A673 (cell line): ENCODE results near the gene MAPK4. TPM values are rescaled to one million over a fixed set of nuclear protein-coding genes. Genes with fewer than 3 reads are reported as not detected.

Experiments used
- BruUV-seq: library from RNA; stranded (reverse); fragments of 400-500 nt; replicated peaks from 2 replicates; lab custom pipeline; 2021; lab: Mats Ljungman, UMichigan
- CTCF ChIA-PET: fragments of 300-600 bp; sonication (Branson Sonifier 250); formaldehyde crosslinking; loops from one replicate; lab custom pipeline; 2022; ENCODE audit warnings: antibody characterized with exemption; lab: Charles Lee
- POLR2A ChIA-PET: fragments of 300-600 bp; sonication (Branson Sonifier 250); formaldehyde crosslinking; loops from one replicate; lab custom pipeline; 2022; ENCODE audit warnings: antibody characterized with exemption; ENCODE audit not compliant: low non-redundant PET; lab: Charles Lee
- DNase-seq: peaks from one replicate; pipeline ENCODE4 v3.0.0-alpha.2; 2015; ENCODE audit warnings: low spot score
- H3K27ac ChIP-seq: fragments of 200-600 bp; sonication (generic); 2 replicates; pipeline ENCODE4 v1.5.1; 2016; ENCODE audit warnings: mixed run types, low read depth, mild to moderate bottlenecking, mixed read lengths, antibody characterized with exemption, low read length; ENCODE audit not compliant: poor library complexity, severe bottlenecking
- H3K27me3 ChIP-seq: fragments of 200-600 bp; sonication (generic); replicated peaks from 2 replicates; pipeline ENCODE4 v1.6.1; 2017; ENCODE audit warnings: mixed run types, low read depth, mild to moderate bottlenecking, mixed read lengths, antibody characterized with exemption, low read length; ENCODE audit not compliant: insufficient read depth, poor library complexity
- H3K36me3 ChIP-seq: fragments of 200-600 bp; sonication (generic); 2 replicates; pipeline ENCODE4 v1.6.1; 2016; ENCODE audit warnings: mixed run types, mild to moderate bottlenecking, mixed read lengths, antibody characterized with exemption, low read length; ENCODE audit not compliant: insufficient read depth, poor library complexity, severe bottlenecking
- H3K4me1 ChIP-seq: fragments of 200-600 bp; sonication (generic); 2 replicates; pipeline ENCODE4 v1.6.1; 2017; ENCODE audit warnings: mixed run types, mild to moderate bottlenecking, mixed read lengths, antibody characterized with exemption, low read length; ENCODE audit not compliant: insufficient read depth, poor library complexity, severe bottlenecking
- H3K4me3 ChIP-seq: fragments of 200-600 bp; sonication (generic); 2 replicates; pipeline ENCODE4 v1.5.1; 2016; ENCODE audit warnings: low read depth, mixed run types, mild to moderate bottlenecking, mixed read lengths, low read length; ENCODE audit not compliant: poor library complexity, severe bottlenecking
- H3K9me3 ChIP-seq: fragments of 200-600 bp; sonication (generic); 2 replicates; pipeline ENCODE4 v1.6.1; 2016; ENCODE audit warnings: mixed run types, low read depth, mild to moderate bottlenecking, mixed read lengths, antibody characterized with exemption, low read length; ENCODE audit not compliant: poor library complexity, severe bottlenecking
- CTCF ChIP-seq: fragments of 300-800, 200-600 bp; sonication (generic); conservative IDR thresholded peaks from 2 replicates; pipeline ENCODE4 v1.5.1; 2017; ENCODE audit warnings: low read depth, mild to moderate bottlenecking, antibody characterized with exemption, low read length, moderate library complexity, mixed read lengths
- EZH2 ChIP-seq: fragments of 200-600 bp; sonication (generic); IDR thresholded peaks from 2 replicates; pipeline ENCODE4 v1.6.1; 2017; ENCODE audit warnings: borderline replicate concordance, low read depth, mild to moderate bottlenecking, mixed read lengths, antibody characterized with exemption, low read length; ENCODE audit not compliant: poor library complexity, severe bottlenecking
- intact Hi-C: fragments of 100-400 bp; cut with micrococcal nuclease; formaldehyde crosslinking; loops from one replicate; pipeline ENCODE4 v1.10.0; 2022; ENCODE audit not compliant: unreplicated experiment
- total RNA-seq: library from RNA; stranded (reverse); gene quantifications from 2 replicates; pipeline ENCODE4 v1.2.3, GENCODE V29; 2021

The MAPK4 gene
- total RNA-seq, 1 experiment from 2014 or later = 0.62 TPM

- no peak for TF ChIP-seq EZH2
- ChIA-PET CTCF (no interaction called here), POLR2A (no interaction called here)
- Histone ChIP-seq H3K27ac (no peak overlapping the region), H3K36me3 (no peaks in the 10 kb centered on the region), H3K4me3 (no peak overlapping the region), H3K9me3 (no peaks in the 10 kb centered on the region), H3K4me1 (no peaks in the 10 kb centered on the region), H3K27me3 (no peaks in the 10 kb centered on the region)
- no peak for DNase-seq
- BruUV-seq = no TSS peak
- intact Hi-C loops = no loop called here
Observed at GRCh38 chr18:50697509-50697908, 137.6 kb downstream of the MAPK4 start.

- no peak for TF ChIP-seq EZH2
- TF ChIP-seq CTCF = no peak
- Histone ChIP-seq H3K27ac (no peak overlapping the region), H3K36me3 (no peaks in the 10 kb centered on the region), H3K9me3 (no peaks in the 10 kb centered on the region), H3K4me1 (no peaks in the 10 kb centered on the region), H3K4me3 (no peak overlapping the region), H3K27me3 (no peaks in the 10 kb centered on the region)
- no peak for DNase-seq
- ChIA-PET POLR2A (interaction anchor here (0.6 kb wide), 1 partner anchor 10 kb away, joined by 3 read pairs; no protein-coding TSS in a partner anchor), CTCF (no interaction called here)
- intact Hi-C loops = no loop called here
- BruUV-seq = no TSS peak
Observed at GRCh38 chr18:50700245-50701165, 140.6 kb downstream of the MAPK4 start.

GRCh38 chr18:50704357-50704940, 144.6 kb downstream of the MAPK4 start:
- ChIA-PET CTCF (no interaction called here), POLR2A (no interaction called here)
- BruUV-seq = no TSS peak

More at GRCh38 chr18:50704357-50704940, 144.6 kb downstream of the MAPK4 start:
- Histone ChIP-seq H3K4me3 (no peak overlapping the region), H3K36me3 (no peaks in the 10 kb centered on the region), H3K4me1 (no peaks in the 10 kb centered on the region), H3K27ac (no peak overlapping the region), H3K27me3 (no peaks in the 10 kb centered on the region), H3K9me3 (no peaks in the 10 kb centered on the region)
- DNase-seq = no peak
- intact Hi-C loops = no loop called here
- TF ChIP-seq CTCF (no peak), EZH2 (no peak)
